Measurements from ENCODE around the gene MMP27.
A peak's percentile ranks its signal among the peaks of the same experiment; 100 is the strongest.

The MMP27 gene

DNA sequence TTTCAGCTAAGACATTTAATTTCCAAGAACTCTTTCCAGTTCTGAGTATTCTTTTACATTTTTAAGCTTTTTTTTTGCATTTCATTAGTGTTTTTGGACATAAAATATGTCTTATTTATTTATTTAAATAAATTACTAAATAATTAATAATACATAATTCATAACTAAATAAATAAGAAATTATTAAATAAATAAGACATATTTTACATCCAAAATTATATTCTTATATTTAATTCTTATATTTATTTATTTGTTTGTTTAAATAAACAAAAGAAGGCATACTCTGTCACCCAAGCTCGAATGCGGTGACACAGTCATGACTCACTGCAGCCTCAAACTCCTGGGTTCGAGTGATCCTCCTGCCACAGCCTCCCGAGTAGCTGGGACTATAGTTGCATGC is 3.1 kb upstream of the MMP27 start:
- in situ Hi-C loops (cut with MboI; ENCODE audit: low pct_unique_long_range_greater_than_20kb, low sequenced_read_pairs), result no loop called here

GRCh38 chr11:102704841-102705240 is 728 bp downstream of the MMP27 start:
- DNase-seq, result no peak
- in situ Hi-C loops (cut with MboI; ENCODE audit: low pct_unique_long_range_greater_than_20kb, low sequenced_read_pairs), result no loop called here

More for the DNA sequence above, 3.1 kb upstream of the MMP27 start:
- no peak for DNase-seq

- in situ Hi-C loops (cut with MboI; ENCODE audit: low pct_unique_long_range_greater_than_20kb, low sequenced_read_pairs), result no loop called here
- no peak for DNase-seq
Measured at GRCh38 chr11:102703826-102704493, 1.6 kb downstream of the MMP27 start.

GRCh38 chr11:102695201-102695600 is 10.4 kb downstream of the MMP27 start:
- in situ Hi-C loops (cut with MboI; ENCODE audit: low pct_unique_long_range_greater_than_20kb, low sequenced_read_pairs), result no loop called here
- no peak for DNase-seq

- in situ Hi-C loops (cut with MboI; ENCODE audit: low pct_unique_long_range_greater_than_20kb, low sequenced_read_pairs), result no loop called here
- peak; percentile 24 for DNase-seq
Measured at GRCh38 chr11:102685754-102686153, 19.8 kb downstream of the MMP27 start.

DNA sequence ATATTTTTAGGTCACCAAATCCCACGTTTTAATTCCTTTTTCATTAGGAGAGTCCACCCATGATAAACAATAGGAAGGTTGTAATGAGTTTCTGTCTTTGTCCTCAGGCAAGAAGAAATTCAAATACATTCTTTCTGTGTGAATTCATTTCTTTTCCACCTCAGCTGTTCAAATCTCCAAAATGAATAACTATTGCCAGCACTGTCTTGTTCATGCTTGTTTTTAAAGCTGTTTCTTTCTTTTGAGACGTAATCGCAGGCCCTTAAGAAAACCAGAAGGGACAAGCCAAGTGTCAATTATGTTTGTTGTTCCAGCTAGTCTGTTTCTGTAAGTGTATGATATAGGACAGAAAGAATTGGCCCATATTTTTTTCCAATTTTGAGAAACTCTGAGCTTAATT is 20.2 kb downstream of the MMP27 start:
- in situ Hi-C loops (cut with MboI; ENCODE audit: low pct_unique_long_range_greater_than_20kb, low sequenced_read_pairs), result no loop called here
- no peak for DNase-seq

DNA sequence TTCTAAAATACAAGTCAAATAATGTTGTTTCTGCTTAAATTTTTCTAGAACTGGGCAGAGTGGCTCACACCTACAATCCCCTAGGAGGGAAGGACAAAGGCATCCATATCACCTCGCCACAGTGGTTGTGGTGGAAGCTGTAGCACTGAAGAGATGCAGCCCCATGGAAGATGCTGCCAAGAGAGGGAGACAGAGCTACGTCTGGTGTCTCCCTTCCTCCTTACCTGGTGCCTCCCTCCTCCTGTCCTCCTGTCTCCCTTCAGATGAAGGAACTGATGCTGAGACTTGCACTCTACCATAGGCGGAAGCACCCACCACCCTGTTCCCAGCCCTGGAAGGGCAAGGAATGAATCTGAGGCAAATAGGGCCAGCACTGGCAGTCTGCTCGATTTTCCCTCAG is 22.3 kb downstream of the MMP27 start:
- DNase-seq, result no peak
- in situ Hi-C loops (cut with MboI; ENCODE audit: low pct_unique_long_range_greater_than_20kb, low sequenced_read_pairs), result no loop called here

DNA sequence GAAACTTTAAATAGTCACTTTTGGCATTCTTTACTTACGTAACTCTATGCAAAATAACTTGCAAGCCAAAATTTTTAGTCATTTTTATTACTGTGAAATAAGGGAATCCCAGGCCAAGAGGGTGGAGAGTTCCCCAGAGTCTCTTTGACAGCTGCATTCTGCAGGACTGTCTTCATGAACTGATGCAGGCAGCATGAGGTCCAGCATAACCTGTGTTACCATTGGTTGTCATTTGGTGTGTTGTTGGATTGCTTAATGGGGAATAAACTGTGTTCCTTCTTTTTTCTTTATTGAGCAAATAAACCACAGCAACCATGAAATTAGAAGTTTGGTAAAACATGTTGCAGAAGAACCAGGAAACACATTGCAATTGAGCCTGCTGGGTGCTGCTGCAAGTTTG is 24.6 kb downstream of the MMP27 start:
- no peak for DNase-seq
- in situ Hi-C loops (cut with MboI; ENCODE audit: low pct_unique_long_range_greater_than_20kb, low sequenced_read_pairs), result no loop called here

DNA sequence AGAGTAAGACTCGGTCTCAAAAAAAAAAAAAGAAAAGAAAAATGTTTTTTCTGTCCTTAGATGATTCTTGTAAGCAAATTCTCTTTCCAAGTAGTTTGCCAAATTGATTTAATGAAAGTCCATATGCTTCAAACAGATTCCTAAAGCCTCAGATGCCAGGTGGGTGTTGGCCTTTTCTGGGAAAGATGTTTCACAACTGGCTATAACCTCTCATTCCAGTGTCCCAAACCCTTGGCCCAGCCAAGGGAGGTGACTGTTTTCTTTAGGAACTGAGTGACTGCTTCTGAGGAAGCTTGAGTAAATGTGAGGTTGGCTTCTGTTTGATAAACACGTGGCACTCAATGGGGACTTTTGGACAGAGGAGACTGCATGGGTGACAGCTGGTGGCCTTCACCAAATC is 27.5 kb downstream of the MMP27 start:
- DNase-seq, result no peak
- in situ Hi-C loops (cut with MboI; ENCODE audit: low pct_unique_long_range_greater_than_20kb, low sequenced_read_pairs), result no loop called here

DNA sequence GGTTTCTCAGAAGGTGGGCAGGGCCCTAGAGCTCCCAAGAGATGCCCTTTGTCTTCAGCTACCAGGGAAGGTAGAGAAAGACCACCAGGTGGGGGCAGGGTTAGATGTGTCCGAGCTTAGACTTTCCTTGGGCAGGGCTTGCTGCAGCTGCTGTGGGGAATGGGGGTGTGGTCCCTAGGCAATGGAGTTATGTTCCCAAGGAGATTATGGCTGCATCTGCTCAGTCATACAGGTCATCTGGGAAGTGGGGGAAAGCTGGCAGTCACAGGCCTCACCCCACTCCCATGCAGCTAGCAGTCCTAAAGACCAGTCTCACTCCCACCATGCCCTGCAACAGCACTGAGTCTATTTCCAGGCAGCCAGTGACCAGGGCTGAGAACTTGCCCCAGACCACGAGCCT is 29.5 kb downstream of the MMP27 start:
- DNase-seq, result no peak
- in situ Hi-C loops (cut with MboI; ENCODE audit: low pct_unique_long_range_greater_than_20kb, low sequenced_read_pairs), result no loop called here

DNA sequence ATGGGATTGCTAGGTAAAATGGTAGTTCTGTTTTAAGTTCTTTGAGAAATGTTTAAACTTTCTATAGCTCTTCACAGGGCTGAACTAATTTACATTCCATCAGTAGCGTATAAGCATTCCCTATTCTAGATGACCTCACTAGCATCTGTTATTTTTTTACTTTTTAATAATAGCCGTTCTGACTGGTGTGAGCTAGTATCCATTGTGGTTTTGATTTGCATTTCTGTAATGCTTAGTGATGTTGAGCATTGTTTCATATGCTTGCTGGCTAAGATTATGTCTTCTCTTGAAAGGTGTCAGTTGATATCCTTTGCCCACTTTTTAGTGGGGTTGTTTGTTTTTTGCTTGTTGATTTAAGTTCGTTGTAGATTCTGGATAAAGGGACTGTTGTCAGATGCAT is 35.9 kb downstream of the MMP27 start:
- in situ Hi-C loops (cut with MboI; ENCODE audit: low pct_unique_long_range_greater_than_20kb, low sequenced_read_pairs), result no loop called here
- DNase-seq, result no peak

DNA sequence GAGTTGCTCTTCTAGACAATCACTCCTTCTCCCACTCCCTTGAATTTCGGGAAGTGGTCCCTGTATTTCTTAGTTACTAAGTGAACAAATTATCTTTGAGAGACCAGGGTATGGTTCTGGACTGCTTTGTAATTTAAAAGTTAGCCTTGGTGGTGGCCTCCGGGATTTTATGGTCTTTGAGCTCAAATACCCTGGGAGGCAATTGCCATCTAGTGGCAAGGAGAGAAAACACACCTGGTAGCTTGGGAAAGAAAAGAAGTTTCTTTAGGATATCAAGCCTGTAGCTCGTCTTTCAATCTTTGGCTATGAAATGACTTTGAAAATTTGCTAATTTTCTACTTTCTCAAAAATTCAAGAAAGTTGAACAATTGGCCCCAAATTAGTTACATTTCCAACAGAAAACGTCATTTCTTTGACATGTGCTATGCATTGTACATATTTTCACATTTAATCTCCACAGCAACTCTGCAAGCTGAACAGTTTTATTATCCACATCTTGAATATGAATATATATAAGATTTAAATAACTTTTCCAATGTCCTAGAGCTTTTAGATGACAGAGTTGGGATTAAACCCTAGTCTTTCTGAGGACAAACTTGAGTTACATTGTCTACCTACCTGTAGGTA is 39.1 kb downstream of the MMP27 start:
- DNase-seq, result peak; percentile 52
- in situ Hi-C loops (cut with MboI; ENCODE audit: low pct_unique_long_range_greater_than_20kb, low sequenced_read_pairs), result no loop called here

DNA sequence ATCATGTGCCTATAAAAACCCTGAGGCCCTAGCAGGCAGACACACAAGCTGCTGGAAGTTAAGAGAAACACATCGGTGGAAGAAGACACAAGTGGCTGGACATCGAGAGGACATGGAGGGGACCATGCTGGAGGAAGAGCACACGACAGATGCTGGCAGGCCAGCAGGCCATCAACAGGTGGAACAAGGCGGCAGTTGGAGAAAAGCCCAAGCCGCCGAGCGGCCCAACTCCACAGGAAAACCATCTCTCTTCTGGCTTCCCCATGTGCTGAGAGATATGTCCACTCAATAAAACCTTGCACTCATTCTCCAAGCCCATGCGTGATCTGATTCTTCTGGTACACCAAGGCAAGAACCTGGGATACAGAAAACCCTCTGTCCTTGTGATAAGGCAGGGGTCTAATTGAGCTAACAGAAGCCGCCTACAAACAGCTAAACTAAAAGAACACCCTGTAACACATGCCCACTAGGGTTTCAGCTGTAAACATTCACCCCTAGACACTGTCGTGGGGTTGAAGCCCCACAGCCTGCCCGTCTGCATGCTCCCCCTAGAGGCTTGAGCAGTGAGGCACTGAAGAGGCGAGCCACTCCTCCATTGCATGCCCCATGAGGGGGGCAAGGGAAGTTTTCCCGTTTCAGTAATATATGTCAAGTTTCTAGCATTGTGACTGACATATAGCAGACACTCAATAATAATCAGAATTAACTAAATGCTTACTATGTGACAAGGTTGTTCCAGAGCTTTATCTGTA is 41.4 kb downstream of the MMP27 start:
- in situ Hi-C loops (cut with MboI; ENCODE audit: low pct_unique_long_range_greater_than_20kb, low sequenced_read_pairs), result no loop called here
- peak; percentile 25 for DNase-seq

DNA sequence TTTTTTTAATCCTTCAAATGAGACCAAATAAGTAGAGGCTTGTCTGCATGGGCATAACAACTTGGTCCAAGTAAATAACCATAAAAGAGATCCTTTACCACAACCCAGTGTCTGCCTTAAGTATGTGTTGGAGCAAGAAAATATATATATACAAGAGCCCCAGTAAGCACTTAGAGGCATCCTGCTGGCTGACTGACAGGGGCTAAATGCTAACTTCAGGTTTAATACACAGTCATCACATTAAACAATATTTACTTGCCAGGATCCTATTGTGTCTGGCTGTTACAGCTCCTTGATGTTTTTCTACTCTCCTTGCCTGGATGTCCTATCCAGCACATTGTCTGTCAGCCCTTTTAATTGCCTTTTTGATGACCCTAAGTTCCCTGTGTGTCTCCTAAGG is 43.0 kb downstream of the MMP27 start:
- in situ Hi-C loops (cut with MboI; ENCODE audit: low pct_unique_long_range_greater_than_20kb, low sequenced_read_pairs), result no loop called here
- DNase-seq, result no peak

- DNase-seq, result no peak
- in situ Hi-C loops (cut with MboI; ENCODE audit: low pct_unique_long_range_greater_than_20kb, low sequenced_read_pairs), result no loop called here
Measured at GRCh38 chr11:102661040-102661439, 44.5 kb downstream of the MMP27 start.

- no peak for DNase-seq
- in situ Hi-C loops (cut with MboI; ENCODE audit: low pct_unique_long_range_greater_than_20kb, low sequenced_read_pairs), result no loop called here
Measured at GRCh38 chr11:102656528-102656927, 49.0 kb downstream of the MMP27 start.

- in situ Hi-C loops (cut with MboI; ENCODE audit: low pct_unique_long_range_greater_than_20kb, low sequenced_read_pairs), result no loop called here
- DNase-seq, result no peak
Measured at GRCh38 chr11:102655547-102655946, 50.0 kb downstream of the MMP27 start.

- in situ Hi-C loops (cut with MboI; ENCODE audit: low pct_unique_long_range_greater_than_20kb, low sequenced_read_pairs), result no loop called here
- DNase-seq, result no peak
Measured at GRCh38 chr11:102654761-102655160, 50.8 kb downstream of the MMP27 start.

DNA sequence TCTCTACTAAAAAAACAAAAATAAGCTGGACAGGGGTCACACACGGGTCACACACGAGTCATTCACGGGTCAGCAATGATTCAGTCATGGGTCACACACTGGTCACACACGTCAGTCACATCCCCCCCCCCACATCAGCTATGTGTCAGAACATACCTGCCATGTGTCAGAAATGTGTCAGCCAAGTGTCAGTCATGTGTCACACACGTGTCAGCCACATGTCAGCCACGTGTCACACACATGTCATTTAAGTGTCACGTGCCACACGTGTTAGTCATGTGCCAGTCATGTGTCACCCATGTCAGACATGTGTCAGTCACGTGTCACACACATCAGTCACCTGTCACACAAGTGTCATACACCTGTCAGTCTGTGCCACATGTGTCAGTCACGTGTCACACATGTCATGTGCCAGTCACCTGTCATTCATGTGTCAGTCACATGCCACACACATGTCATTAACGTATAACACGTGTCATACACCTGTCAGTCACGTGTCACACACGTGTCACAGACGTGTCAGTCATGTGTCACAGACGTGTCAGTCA is 51.8 kb downstream of the MMP27 start:
- no peak for DNase-seq
- in situ Hi-C loops (cut with MboI; ENCODE audit: low pct_unique_long_range_greater_than_20kb, low sequenced_read_pairs), result no loop called here

GRCh38 chr11:102647430-102647829 is 58.1 kb downstream of the MMP27 start:
- in situ Hi-C loops (cut with MboI; ENCODE audit: low pct_unique_long_range_greater_than_20kb, low sequenced_read_pairs), result no loop called here
- no peak for DNase-seq

All from KBM-7 (cell line).